ENCODE results near the gene RNF208. TPM values are rescaled to one million over a fixed set of nuclear protein-coding genes. Genes with fewer than 3 reads are reported as not detected.

Gene RNF208
- total RNA-seq, 1 donor from 2014 or later, result 4.3 TPM

GRCh38 chr9:137240318-137240840 lies 18.3 kb upstream of the RNF208 start:
- intact Hi-C loops (cut with micrococcal nuclease), result loop anchor here (1.0 to 5.0 kb wide), 5 partner anchors 111 to 758 kb away; partner anchors contain the start of genes PAXX, PHPT1, SAPCD2 and SEC16A

- intact Hi-C loops (cut with micrococcal nuclease), result loop anchor here (1.0 to 5.0 kb wide), 5 partner anchors 110 to 757 kb away; partner anchors contain the start of genes PAXX, PHPT1, SAPCD2 and SEC16A
Measured at GRCh38 chr9:137239541-137240200, 17.6 kb upstream of the RNF208 start.

- intact Hi-C loops (cut with micrococcal nuclease), result no loop called here
Measured at GRCh38 chr9:137237759-137238726, 16.0 kb upstream of the RNF208 start.

- intact Hi-C loops (cut with micrococcal nuclease), result loop anchor here (1.0 kb wide), 6 partner anchors 10 to 150 kb away; partner anchors contain the start of genes ANAPC2, RNF224 and SSNA1
Measured at GRCh38 chr9:137236936-137237421, 14.9 kb upstream of the RNF208 start.

- intact Hi-C loops (cut with micrococcal nuclease), result loop anchor here (1.0 kb wide), 6 partner anchors 9 to 149 kb away; partner anchors contain the start of genes ANAPC2, RNF224 and SSNA1
Measured at GRCh38 chr9:137236238-137236935, 14.3 kb upstream of the RNF208 start.

- intact Hi-C loops (cut with micrococcal nuclease), result loop anchor here (1.0 kb wide), 6 partner anchors 8 to 148 kb away; partner anchors contain the start of genes ANAPC2, RNF224 and SSNA1
Measured at GRCh38 chr9:137235424-137236237, 13.6 kb upstream of the RNF208 start.

- intact Hi-C loops (cut with micrococcal nuclease), result no loop called here
Measured at GRCh38 chr9:137234758-137235423, 12.9 kb upstream of the RNF208 start.

GRCh38 chr9:137234055-137234697 lies 12.1 kb upstream of the RNF208 start:
- intact Hi-C loops (cut with micrococcal nuclease), result no loop called here

GRCh38 chr9:137233143-137233980 lies 11.3 kb upstream of the RNF208 start:
- intact Hi-C loops (cut with micrococcal nuclease), result no loop called here

- intact Hi-C loops (cut with micrococcal nuclease), result no loop called here
Measured at GRCh38 chr9:137232510-137232909, 10.5 kb upstream of the RNF208 start.

GRCh38 chr9:137232101-137232500 lies 10.1 kb upstream of the RNF208 start:
- intact Hi-C loops (cut with micrococcal nuclease), result no loop called here

GRCh38 chr9:137231372-137232039 lies 9.5 kb upstream of the RNF208 start:
- intact Hi-C loops (cut with micrococcal nuclease), result no loop called here

GRCh38 chr9:137230705-137231371 lies 8.8 kb upstream of the RNF208 start, which contains the start of gene SLC34A3:
Gene SLC34A3, plus strand, starts transcription at chr9:137230901. Its CDS starts 802 bp downstream, at chr9:137231703.
- intact Hi-C loops (cut with micrococcal nuclease), result no loop called here

GRCh38 chr9:137229903-137230704 lies 8.1 kb upstream of the RNF208 start:
- intact Hi-C loops (cut with micrococcal nuclease), result loop anchor here (10.0 kb wide), 2 partner anchors 345 to 685 kb away; partner anchors contain the start of genes NOTCH1 and TRAF2

Data from T-helper 1 cell treated with Interleukin-12 subunit alpha and Interleukin-12 subunit beta and Interleukin-4 antibody, amounts not matched to agents 30 ng/mL and 1 ng/mL, for 36 hours (primary cell).